NCI-H82 treated with DMSO at 0.1 percent for 48 hours (cell line): ENCODE data around the gene SLC7A1.

Experiments
- DNase-seq: peaks from one replicate; lab custom pipeline; 2025; ENCODE audit not compliant: unreplicated experiment; lab: John Stamatoyannopoulos, UW

Gene SLC7A1

GRCh38 chr13:29494520-29494919 lies 101.0 kb downstream of the SLC7A1 start:
- no peak for DNase-seq

GRCh38 chr13:29493796-29494195 lies 101.7 kb downstream of the SLC7A1 start:
- DNase-seq = no peak

GRCh38 chr13:29491248-29491647 lies 104.2 kb downstream of the SLC7A1 start:
- no peak for DNase-seq

- DNase-seq = no peak
These were observed 105.0 kb downstream of the SLC7A1 start for GRCh38 chr13:29490561-29490885.

- DNase-seq = no peak
These were observed 105.6 kb downstream of the SLC7A1 start for GRCh38 chr13:29489650-29490560.

- DNase-seq = no peak
These were observed 107.7 kb downstream of the SLC7A1 start for GRCh38 chr13:29487466-29488454.

GRCh38 chr13:29486551-29486950 lies 108.9 kb downstream of the SLC7A1 start:
- no peak for DNase-seq

GRCh38 chr13:29484796-29485195 lies 110.7 kb downstream of the SLC7A1 start:
- no peak for DNase-seq

- no peak for DNase-seq
These were observed 111.3 kb downstream of the SLC7A1 start for GRCh38 chr13:29484236-29484635.

- DNase-seq = no peak
These were observed 111.9 kb downstream of the SLC7A1 start for GRCh38 chr13:29483623-29484022.

- no peak for DNase-seq
These were observed 112.3 kb downstream of the SLC7A1 start for GRCh38 chr13:29483211-29483610.

GRCh38 chr13:29482504-29482903 lies 113.0 kb downstream of the SLC7A1 start:
- DNase-seq = no peak

GRCh38 chr13:29481603-29482002 lies 113.9 kb downstream of the SLC7A1 start:
- DNase-seq = no peak

GRCh38 chr13:29480893-29481525 lies 114.5 kb downstream of the SLC7A1 start:
- no peak for DNase-seq

- DNase-seq = no peak
These were observed 115.6 kb downstream of the SLC7A1 start for GRCh38 chr13:29479716-29480492.

- no peak for DNase-seq
These were observed 119.4 kb downstream of the SLC7A1 start for GRCh38 chr13:29476046-29476445.

GRCh38 chr13:29474991-29475390 lies 120.5 kb downstream of the SLC7A1 start:
- DNase-seq = no peak

- no peak for DNase-seq
These were observed 122.3 kb downstream of the SLC7A1 start for GRCh38 chr13:29473166-29473565.

GRCh38 chr13:29472332-29472961 lies 123.0 kb downstream of the SLC7A1 start:
- peak; percentile 50 for DNase-seq

- DNase-seq = no peak
These were observed 123.9 kb downstream of the SLC7A1 start for GRCh38 chr13:29471551-29471950.
